Common myeloid progenitor, CD34-positive (primary cell): ENCODE data around the gene TUBB1.

Experiments
- CTCF ChIA-PET: fragments of 350-600 bp; sonication (Branson Sonifier 250); formaldehyde crosslinking; loops from one replicate; lab custom pipeline; 2021; ENCODE audit warnings: antibody characterized with exemption; lab: Charles Lee
- POLR2A ChIA-PET: fragments of 350-600 bp; sonication (Branson Sonifier 250); formaldehyde crosslinking; loops from one replicate; lab custom pipeline; 2021; ENCODE audit warnings: antibody characterized with exemption; lab: Charles Lee
- DNase-seq, 3 donors: peaks; one replicate each; pipeline versions ENCODE4 v3.0.0 to v3.0.0-alpha.2; 2013
- H3K27ac ChIP-seq, 2 experiments: 1 replicate in 1 of 2; 2 replicates in 1 of 2; pipeline ENCODE4 v1.7.0; 2013; ENCODE audit warnings: inconsistent platforms in 2 of 2, low read length in 2 of 2, mild to moderate bottlenecking in 2 of 2, low read depth in 1 of 2, moderate library complexity in 1 of 2; ENCODE audit not compliant: severe bottlenecking in 2 of 2, insufficient read depth in 1 of 2, poor library complexity in 1 of 2
- H3K27me3 ChIP-seq, 5 experiments: replicated peaks in 2 of 5; 1 replicate in 3 of 5; 2 replicates in 2 of 5; pipeline versions ENCODE4 v1.6.1 to v1.7.0; 2013; ENCODE audit warnings: low read length in 4 of 5, mild to moderate bottlenecking in 2 of 5, moderate library complexity in 2 of 5, inconsistent platforms in 1 of 5; ENCODE audit not compliant: insufficient read depth in 5 of 5, control insufficient read depth in 4 of 5
- H3K36me3 ChIP-seq, 4 experiments: 1 replicate in 2 of 4; 2 replicates in 2 of 4; pipeline versions ENCODE4 v1.6.1 to v1.7.0; 2013; ENCODE audit warnings: low read length in 3 of 4, control low read depth in 1 of 4, mild to moderate bottlenecking in 1 of 4; ENCODE audit not compliant: control insufficient read depth in 4 of 4, insufficient read depth in 4 of 4
- H3K4me1 ChIP-seq, 4 experiments: 1 replicate in 3 of 4; 2 replicates in 1 of 4; pipeline versions ENCODE4 v1.6.1 to v1.7.1; 2013; ENCODE audit warnings: low read length in 3 of 4, mild to moderate bottlenecking in 3 of 4, control low read depth in 1 of 4, inconsistent platforms in 1 of 4, moderate library complexity in 1 of 4; ENCODE audit not compliant: control insufficient read depth in 4 of 4, insufficient read depth in 4 of 4; ENCODE audit errors: control extremely low read depth in 1 of 4
- H3K4me3 ChIP-seq, 7 experiments: 1 replicate in 4 of 7; 2 replicates in 3 of 7; pipeline versions ENCODE4 v1.5.1 to v1.7.0; 2013; ENCODE audit warnings: mild to moderate bottlenecking in 7 of 7, low read length in 6 of 7, moderate library complexity in 6 of 7, inconsistent platforms in 2 of 7, low read depth in 2 of 7, control low read depth in 1 of 7; ENCODE audit not compliant: insufficient read depth in 4 of 7, control insufficient read depth in 1 of 7; ENCODE audit errors: extremely low read depth in 1 of 7
- H3K9me3 ChIP-seq, 5 experiments: 1 replicate in 4 of 5; 2 replicates in 1 of 5; pipeline versions ENCODE4 v1.6.1 to v1.7.1; 2013; ENCODE audit warnings: low read length in 4 of 5, mild to moderate bottlenecking in 2 of 5, inconsistent platforms in 1 of 5, low read depth in 1 of 5, moderate library complexity in 1 of 5; ENCODE audit not compliant: control insufficient read depth in 4 of 5, insufficient read depth in 2 of 5; ENCODE audit errors: control extremely low read depth in 1 of 5
- WGBS: methylation state at CpG from one replicate; pipeline ENCODE4 v1.1.5; 2013; ENCODE audit not compliant: insufficient coverage; 5-methylcytosine and 5-hydroxymethylcytosine counted together

Gene TUBB1

DNA sequence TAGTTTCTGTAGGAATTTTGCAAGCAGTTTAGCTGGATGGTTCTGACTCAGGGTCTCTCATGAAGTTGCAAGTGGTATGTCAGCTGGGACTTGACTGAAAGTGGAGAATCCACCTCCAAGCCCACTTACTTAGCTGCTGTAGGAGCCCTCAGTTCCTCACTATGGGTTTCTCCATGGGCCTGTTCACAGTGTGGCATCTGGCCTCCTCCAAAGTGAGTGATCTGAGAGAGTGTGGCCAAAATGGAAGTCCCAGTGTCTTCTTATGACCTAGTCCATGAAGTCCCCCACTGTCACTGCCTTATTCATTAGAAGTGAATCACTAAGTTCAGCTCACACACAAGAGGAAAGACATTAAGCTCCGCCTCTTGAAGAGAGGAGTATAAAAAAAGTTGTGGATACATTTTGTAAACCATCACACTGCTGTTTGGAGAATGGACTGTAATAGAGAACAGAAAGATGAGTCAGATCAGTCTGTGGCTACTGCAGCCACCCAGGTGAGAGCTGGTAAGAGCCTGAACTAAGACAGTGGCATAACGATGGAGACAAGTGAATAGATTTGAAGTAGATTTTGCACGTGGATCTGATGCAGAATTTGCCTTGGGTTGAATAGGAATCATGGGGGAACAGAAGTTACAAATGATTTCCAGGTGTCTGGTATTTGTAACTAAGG is 43.0 kb upstream of the TUBB1 start:
- peaks cover 0 to 12% (median 6%) of the 10 kb centered on the region in 5 experiments for H3K9me3 ChIP-seq
- H3K27ac ChIP-seq, result no peak overlapping the region
- H3K4me1 ChIP-seq, result no peaks in the 10 kb centered on the region
- H3K4me3 ChIP-seq, result no peak overlapping the region
- H3K27me3 ChIP-seq, result no peaks in the 10 kb centered on the region
- no peaks in the 10 kb centered on the region for H3K36me3 ChIP-seq
- ChIA-PET POLR2A (interaction anchor here (0.6 kb wide), 1 partner anchor 947 kb away, joined by 3 read pairs; no protein-coding TSS in a partner anchor), CTCF (interaction anchor here (1.1 kb wide), 1 partner anchor 17 kb away, joined by 3 read pairs; no protein-coding TSS in a partner anchor)
- 100% methylated on average over 1 of the region's 3 CpGs for WGBS
- DNase-seq, result no peak

DNA sequence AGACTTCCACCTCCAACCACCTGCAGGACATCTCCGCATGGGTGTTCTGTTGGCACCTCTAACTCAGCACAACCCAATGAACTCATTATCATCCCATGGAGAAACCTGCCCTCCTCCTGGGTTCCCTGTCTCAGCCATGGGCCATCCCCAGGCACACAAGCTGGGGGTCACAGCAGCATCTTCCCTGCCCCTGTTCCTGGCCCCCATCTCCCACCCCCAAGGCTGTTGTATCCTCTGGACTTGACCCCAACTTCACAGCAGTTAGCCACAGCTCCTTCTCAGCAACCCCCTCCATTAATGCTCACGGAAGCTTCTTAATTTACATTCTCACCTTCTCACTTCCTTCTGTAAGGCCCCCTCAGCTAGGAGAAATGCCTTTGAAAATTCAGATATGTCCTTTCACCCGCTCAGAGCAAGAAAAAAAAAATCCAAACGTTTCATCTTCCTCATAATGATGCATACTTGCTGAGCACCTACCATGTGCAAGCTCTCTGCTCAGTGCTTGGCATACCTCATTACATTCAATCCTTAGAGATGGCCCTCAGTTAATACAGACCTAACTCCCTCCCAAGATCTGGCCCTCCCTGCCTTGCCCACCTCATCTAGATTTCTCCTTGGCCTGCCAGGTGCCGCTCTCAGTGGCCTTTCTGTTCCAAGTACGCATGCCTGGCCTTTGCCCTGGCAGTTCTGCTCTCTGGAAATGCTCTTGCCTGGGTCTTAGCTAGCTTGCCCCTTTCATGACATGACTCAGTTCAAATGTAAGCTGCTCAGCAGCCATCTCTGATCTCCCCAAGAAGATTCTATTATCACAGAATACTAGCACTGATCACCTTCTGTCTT is 40.7 kb upstream of the TUBB1 start:
- Histone ChIP-seq H3K36me3 (peaks cover 0 to 3% (median 0%) of the 10 kb centered on the region in 4 experiments), H3K27ac (no peak overlapping the region), H3K4me3 (no peak overlapping the region), H3K9me3 (peaks cover 0 to 12% (median 6%) of the 10 kb centered on the region in 5 experiments), H3K27me3 (no peaks in the 10 kb centered on the region), H3K4me1 (peaks cover 0 to 13% (median 10%) of the 10 kb centered on the region in 4 experiments)
- DNase-seq, result no peak
- ChIA-PET POLR2A (interaction anchor here (0.5 to 1.1 kb wide), 2 partner anchors 40 to 805 kb away, joined by 3 to 5 read pairs; no protein-coding TSS in a partner anchor), CTCF (interaction anchor here (0.6 to 0.9 kb wide), 3 partner anchors 42 to 89 kb away, joined by 3 read pairs; no protein-coding TSS in a partner anchor)
- WGBS, result 83% methylated on average over 5 of the region's 6 CpGs

DNA sequence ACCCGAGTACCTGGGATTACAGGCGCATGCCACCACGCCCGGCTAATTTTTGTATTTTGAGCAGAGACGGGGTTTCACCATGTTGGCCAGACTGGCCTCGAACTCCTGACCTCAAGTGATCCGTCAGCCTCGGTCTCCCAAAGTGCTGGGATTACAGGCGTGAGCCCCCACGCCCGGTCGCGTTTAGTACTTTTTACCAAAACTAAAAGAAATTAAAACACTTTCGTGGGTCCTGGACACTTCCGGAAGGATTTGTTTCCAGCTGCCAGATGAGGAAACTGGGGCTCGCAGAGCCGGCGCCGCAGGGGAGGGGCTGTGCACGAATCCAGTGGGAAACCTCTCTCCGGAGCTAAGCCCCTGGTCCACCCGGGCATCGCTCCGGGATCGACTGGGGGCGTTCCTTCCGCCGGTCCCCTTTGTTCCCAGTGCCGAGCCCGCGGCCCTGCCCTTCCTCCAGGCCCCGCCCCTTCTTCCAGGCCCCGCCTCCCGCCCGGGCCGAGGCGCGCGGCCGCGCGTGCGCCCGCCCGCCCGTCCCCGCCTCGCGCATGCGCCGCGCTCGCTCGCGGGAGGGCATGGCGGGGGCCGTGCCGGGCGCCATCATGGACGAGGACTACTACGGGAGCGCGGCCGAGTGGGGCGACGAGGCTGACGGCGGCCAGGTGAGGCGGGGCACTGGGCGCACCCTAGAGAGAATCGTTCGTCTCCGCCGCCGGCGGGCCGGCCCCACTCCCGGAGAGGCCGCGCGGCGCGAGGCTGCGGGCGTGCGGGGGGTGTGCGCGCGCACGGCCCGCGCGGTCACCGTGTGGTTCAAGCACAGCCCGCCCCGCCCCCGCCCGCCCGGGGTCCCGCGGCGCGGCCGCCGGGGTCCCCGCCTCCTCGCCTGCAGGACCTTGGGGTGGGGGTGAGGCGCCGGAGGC is 38.3 kb upstream of the TUBB1 start, which contains the start of gene NELFCD:
Gene NELFCD, plus strand, starts transcription at position 546 of the 917 bp plus-strand sequence. Its CDS starts 54 bp downstream, at position 600.
- H3K4me1 ChIP-seq, result peaks cover 0 to 13% (median 10%) of the 10 kb centered on the region in 4 experiments
- CTCF ChIA-PET, result interaction anchor here (0.9 to 1.2 kb wide), 3 partner anchors 9 to 51 kb away, joined by 3 to 5 read pairs (median 3); partner anchors contain the start of gene ATP5F1E
- DNase-seq, result peak; percentile 75 to 85 (median 83)
- peaks cover 0 to 8% (median 3%) of the 10 kb centered on the region in 5 experiments for H3K9me3 ChIP-seq
- H3K4me3 ChIP-seq, result peak within 1 kb of the TSS; percentile 73 to 95 (median 81)
- POLR2A ChIA-PET, result interaction anchor here (0.6 kb wide), 1 partner anchor 228 kb away, joined by 3 read pairs; no protein-coding TSS in a partner anchor
- 8% methylated on average over 89 of the region's 109 CpGs for WGBS
- peak within 1 kb of the TSS; percentile 46 to 79 for H3K27ac ChIP-seq
- H3K27me3 ChIP-seq, result no peaks in the 10 kb centered on the region
- H3K36me3 ChIP-seq, result peaks cover 0 to 3% (median under 1%) of the 10 kb centered on the region in 4 experiments

- CTCF ChIA-PET, result interaction anchor here (0.9 to 1.2 kb wide), 4 partner anchors 9 to 51 kb away, joined by 3 to 5 read pairs (median 4); partner anchors contain the start of gene ATP5F1E
- peak overlapping the region in 1 of 2 experiments; percentile 79 for H3K27ac ChIP-seq
- peak overlapping the region; percentile 73 to 95 (median 81) for H3K4me3 ChIP-seq
- peaks cover 0 to 9% (median 7%) of the 10 kb centered on the region in 4 experiments for H3K36me3 ChIP-seq
- peaks cover 0 to under 1% (median 0%) of the 10 kb centered on the region in 5 experiments for H3K9me3 ChIP-seq
- no peaks in the 10 kb centered on the region for H3K27me3 ChIP-seq
- POLR2A ChIA-PET, result interaction anchor here (0.6 kb wide), 1 partner anchor 227 kb away, joined by 3 read pairs; no protein-coding TSS in a partner anchor
- peaks cover 0 to 13% (median 10%) of the 10 kb centered on the region in 4 experiments for H3K4me1 ChIP-seq
- 60% methylated on average over 9 of the region's 29 CpGs for WGBS
- peak in 2 of 3 donors; percentile 20 to 47 for DNase-seq
Observed at GRCh38 chr20:58981628-58982364, 37.4 kb upstream of the TUBB1 start.

- POLR2A ChIA-PET, result no interaction called here
- Histone ChIP-seq H3K4me1 (peaks cover 0 to 13% (median 10%) of the 10 kb centered on the region in 4 experiments), H3K9me3 (no peaks in the 10 kb centered on the region), H3K27ac (no peak overlapping the region), H3K27me3 (no peaks in the 10 kb centered on the region), H3K36me3 (peaks cover 0 to 16% (median 14%) of the 10 kb centered on the region in 4 experiments), H3K4me3 (peak overlapping the region in 3 of 7 experiments; percentile 26 to 95 (median 81))
- no peak for DNase-seq
- CTCF ChIA-PET, result interaction anchor here (0.9 to 1.3 kb wide), 4 partner anchors 8 to 50 kb away, joined by 3 to 5 read pairs (median 4); partner anchors contain the start of gene ATP5F1E
- WGBS, result 100% methylated on average over 8 of the region's 12 CpGs
Observed at GRCh38 chr20:58982406-58983114, 36.7 kb upstream of the TUBB1 start.
